ELR (cell line): ENCODE measurements around the gene MAD2L1BP.

Source experiments
- DNase-seq: peaks from one replicate; pipeline ENCODE4 v3.0.0-alpha.2; 2015; ENCODE audit warnings: low read depth

Gene MAD2L1BP

GRCh38 chr6:43683708-43684455 lies 48.2 kb downstream of the MAD2L1BP start:
- DNase-seq: no peak

- DNase-seq: no peak
Observed at GRCh38 chr6:43687079-43687436, 51.4 kb downstream of the MAD2L1BP start.

GRCh38 chr6:43687437-43688347 lies 52.1 kb downstream of the MAD2L1BP start, which contains the start of gene MRPS18A:
MRPS18A (minus strand) TSS chr6:43687791; CDS start chr6:43687779, 12 bp downstream.
- DNase-seq: peak; percentile 89

- no peak for DNase-seq
Observed at GRCh38 chr6:43689421-43689820, 53.8 kb downstream of the MAD2L1BP start.
